HEK293 (cell line): Measurements from ENCODE around the gene GOLIM4.

Source experiments
- SALL2 ChIP-seq: fragments of 450-650 bp; formaldehyde crosslinking; IDR thresholded peaks from 2 replicates; pipeline ENCODE4 v1.5.0; 2017; ENCODE audit warnings: missing biosample characterization, mild to moderate bottlenecking, missing genetic modification characterization, borderline replicate concordance
- SETDB1 ChIP-seq: IDR thresholded peaks from one replicate; pipeline ENCODE4 v1.6.1; 2017; ENCODE audit warnings: mild to moderate bottlenecking, low read length, moderate library complexity, mixed read lengths; ENCODE audit not compliant: insufficient read length
- SP3 ChIP-seq: fragments of 450-650 bp; formaldehyde crosslinking; IDR thresholded peaks from 2 replicates; pipeline ENCODE4 v1.5.1; 2016; ENCODE audit warnings: missing biosample characterization, missing genetic modification characterization
- ZNF155 ChIP-seq: fragments of 450-650 bp; formaldehyde crosslinking; IDR thresholded peaks from 2 replicates; pipeline ENCODE4 v1.5.1; 2016; ENCODE audit warnings: missing biosample characterization, missing genetic modification characterization
- ZNF24 ChIP-seq: fragments of 450-650 bp; formaldehyde crosslinking; IDR thresholded peaks from 2 replicates; pipeline ENCODE4 v1.5.1; 2016; ENCODE audit warnings: missing biosample characterization, missing genetic modification characterization
- ZNF544 ChIP-seq: fragments of 450-650 bp; formaldehyde crosslinking; IDR thresholded peaks from 2 replicates; pipeline ENCODE4 v1.5.0; 2017; ENCODE audit warnings: missing biosample characterization, missing genetic modification characterization
- ZNF571 ChIP-seq: fragments of 450-650 bp; formaldehyde crosslinking; IDR thresholded peaks from 2 replicates; pipeline ENCODE4 v1.5.0; 2017; ENCODE audit warnings: missing biosample characterization, missing genetic modification characterization
- ZNF624 ChIP-seq: fragments of 450-650 bp; formaldehyde crosslinking; IDR thresholded peaks from 2 replicates; pipeline ENCODE4 v1.5.1; 2017; ENCODE audit warnings: missing biosample characterization, missing genetic modification characterization
- ZNF654 ChIP-seq: fragments of 450-650 bp; formaldehyde crosslinking; IDR thresholded peaks from 2 replicates; pipeline ENCODE4 v1.5.1; 2016; ENCODE audit warnings: low read depth, missing biosample characterization, missing genetic modification characterization
- ZNF768 ChIP-seq: fragments of 450-650 bp; formaldehyde crosslinking; IDR thresholded peaks from 2 replicates; pipeline ENCODE4 v1.5.1; 2018; ENCODE audit warnings: missing biosample characterization, mild to moderate bottlenecking, missing genetic modification characterization
- TF ChIP-seq, protein P1 (sequence below): fragments of 450-650 bp; formaldehyde crosslinking; IDR thresholded peaks from 2 replicates; pipeline ENCODE4 v1.5.1; 2016; ENCODE audit warnings: missing biosample characterization, missing genetic modification characterization
- TF ChIP-seq, protein P2 (sequence below): fragments of 450-650 bp; formaldehyde crosslinking; IDR thresholded peaks from 2 replicates; pipeline ENCODE4 v1.5.1; 2016; ENCODE audit warnings: missing biosample characterization, missing genetic modification characterization
- TF ChIP-seq, protein P3 (sequence below): fragments of 450-650 bp; formaldehyde crosslinking; IDR thresholded peaks from 2 replicates; pipeline ENCODE4 v1.5.1; 2016; ENCODE audit warnings: missing biosample characterization, missing genetic modification characterization
- TF ChIP-seq, protein P4 (sequence below): fragments of 450-650 bp; formaldehyde crosslinking; IDR thresholded peaks from 2 replicates; pipeline ENCODE4 v1.5.1; 2016; ENCODE audit warnings: missing biosample characterization, missing genetic modification characterization
- TF ChIP-seq, protein P5 (sequence below): fragments of 450-650 bp; formaldehyde crosslinking; IDR thresholded peaks from 2 replicates; pipeline ENCODE4 v1.5.1; 2016; ENCODE audit warnings: missing biosample characterization, missing genetic modification characterization
- TF ChIP-seq, protein P6 (sequence below): fragments of 450-650 bp; formaldehyde crosslinking; IDR thresholded peaks from 2 replicates; pipeline ENCODE4 v1.5.1; 2017; ENCODE audit warnings: missing biosample characterization, missing genetic modification characterization
- TF ChIP-seq, protein P7 (sequence below): fragments of 450-650 bp; formaldehyde crosslinking; IDR thresholded peaks from 2 replicates; pipeline ENCODE4 v1.5.1; 2016; ENCODE audit warnings: missing biosample characterization, missing genetic modification characterization
- TF ChIP-seq, protein P8 (sequence below): fragments of 450-650 bp; formaldehyde crosslinking; IDR thresholded peaks from 2 replicates; pipeline ENCODE4 v1.5.1; 2016; ENCODE audit warnings: missing biosample characterization, missing genetic modification characterization, borderline replicate concordance
- TF ChIP-seq, protein P9 (sequence below): fragments of 450-650 bp; formaldehyde crosslinking; IDR thresholded peaks from 2 replicates; pipeline ENCODE4 v1.5.1; 2016; ENCODE audit warnings: missing biosample characterization, missing genetic modification characterization

Gene GOLIM4

DNA sequence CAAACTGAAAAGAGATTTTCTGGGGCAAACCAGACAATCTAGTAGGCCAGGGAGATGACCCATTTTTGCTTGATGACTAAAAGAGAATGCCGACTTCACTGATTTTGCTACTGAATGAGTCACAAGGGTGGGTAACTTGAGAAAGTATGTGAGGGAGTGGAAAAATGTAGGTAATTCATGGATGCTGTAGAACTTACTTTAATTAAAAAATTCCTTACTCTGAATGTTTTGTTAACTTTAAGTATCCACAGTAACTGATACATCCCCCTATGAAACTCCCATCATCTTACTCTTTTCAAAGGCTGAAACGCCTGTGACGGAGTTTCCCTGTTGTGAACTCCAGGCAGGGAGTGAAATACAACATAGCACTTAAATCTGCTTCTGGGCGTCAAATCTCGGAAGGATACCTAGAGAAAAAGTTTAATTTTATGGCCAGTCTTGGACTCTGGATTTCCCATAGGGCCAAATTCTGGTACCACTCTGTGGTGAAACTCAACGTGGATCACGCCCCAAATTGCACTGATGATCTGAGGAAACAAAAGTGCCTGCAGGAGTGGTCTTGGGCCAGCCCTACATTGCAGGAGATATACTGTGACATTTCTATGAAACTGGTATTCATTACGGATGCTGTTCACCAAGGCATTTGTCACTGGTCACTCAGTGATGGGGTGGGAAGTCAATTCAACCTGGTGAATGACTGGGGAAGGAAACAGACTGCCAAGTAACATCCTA, 24.0 kb downstream of the GOLIM4 start (continued):
- TF ChIP-seq, protein P1, sequence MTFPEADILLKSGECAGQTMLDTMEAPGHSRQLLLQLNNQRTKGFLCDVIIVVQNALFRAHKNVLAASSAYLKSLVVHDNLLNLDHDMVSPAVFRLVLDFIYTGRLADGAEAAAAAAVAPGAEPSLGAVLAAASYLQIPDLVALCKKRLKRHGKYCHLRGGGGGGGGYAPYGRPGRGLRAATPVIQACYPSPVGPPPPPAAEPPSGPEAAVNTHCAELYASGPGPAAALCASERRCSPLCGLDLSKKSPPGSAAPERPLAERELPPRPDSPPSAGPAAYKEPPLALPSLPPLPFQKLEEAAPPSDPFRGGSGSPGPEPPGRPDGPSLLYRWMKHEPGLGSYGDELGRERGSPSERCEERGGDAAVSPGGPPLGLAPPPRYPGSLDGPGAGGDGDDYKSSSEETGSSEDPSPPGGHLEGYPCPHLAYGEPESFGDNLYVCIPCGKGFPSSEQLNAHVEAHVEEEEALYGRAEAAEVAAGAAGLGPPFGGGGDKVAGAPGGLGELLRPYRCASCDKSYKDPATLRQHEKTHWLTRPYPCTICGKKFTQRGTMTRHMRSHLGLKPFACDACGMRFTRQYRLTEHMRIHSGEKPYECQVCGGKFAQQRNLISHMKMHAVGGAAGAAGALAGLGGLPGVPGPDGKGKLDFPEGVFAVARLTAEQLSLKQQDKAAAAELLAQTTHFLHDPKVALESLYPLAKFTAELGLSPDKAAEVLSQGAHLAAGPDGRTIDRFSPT (tag by site-specific recombination) = peak; percentile 80
- TF ChIP-seq ZNF571 (tag by site-specific recombination) (no peak), ZNF768 (tag by site-specific recombination) (no peak), ZNF654 (tag by site-specific recombination) (no peak), SALL2 (no peak), SP3 (tag by site-specific recombination) (no peak), ZNF624 (no peak), ZNF544 (tag by site-specific recombination) (no peak), SETDB1 (no peak), ZNF155 (tag by site-specific recombination) (no peak), ZNF24 (no peak)
- TF ChIP-seq, protein P2, sequence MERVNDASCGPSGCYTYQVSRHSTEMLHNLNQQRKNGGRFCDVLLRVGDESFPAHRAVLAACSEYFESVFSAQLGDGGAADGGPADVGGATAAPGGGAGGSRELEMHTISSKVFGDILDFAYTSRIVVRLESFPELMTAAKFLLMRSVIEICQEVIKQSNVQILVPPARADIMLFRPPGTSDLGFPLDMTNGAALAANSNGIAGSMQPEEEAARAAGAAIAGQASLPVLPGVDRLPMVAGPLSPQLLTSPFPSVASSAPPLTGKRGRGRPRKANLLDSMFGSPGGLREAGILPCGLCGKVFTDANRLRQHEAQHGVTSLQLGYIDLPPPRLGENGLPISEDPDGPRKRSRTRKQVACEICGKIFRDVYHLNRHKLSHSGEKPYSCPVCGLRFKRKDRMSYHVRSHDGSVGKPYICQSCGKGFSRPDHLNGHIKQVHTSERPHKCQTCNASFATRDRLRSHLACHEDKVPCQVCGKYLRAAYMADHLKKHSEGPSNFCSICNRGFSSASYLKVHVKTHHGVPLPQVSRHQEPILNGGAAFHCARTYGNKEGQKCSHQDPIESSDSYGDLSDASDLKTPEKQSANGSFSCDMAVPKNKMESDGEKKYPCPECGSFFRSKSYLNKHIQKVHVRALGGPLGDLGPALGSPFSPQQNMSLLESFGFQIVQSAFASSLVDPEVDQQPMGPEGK (tag by site-specific recombination) = no peak
- TF ChIP-seq, protein P3, sequence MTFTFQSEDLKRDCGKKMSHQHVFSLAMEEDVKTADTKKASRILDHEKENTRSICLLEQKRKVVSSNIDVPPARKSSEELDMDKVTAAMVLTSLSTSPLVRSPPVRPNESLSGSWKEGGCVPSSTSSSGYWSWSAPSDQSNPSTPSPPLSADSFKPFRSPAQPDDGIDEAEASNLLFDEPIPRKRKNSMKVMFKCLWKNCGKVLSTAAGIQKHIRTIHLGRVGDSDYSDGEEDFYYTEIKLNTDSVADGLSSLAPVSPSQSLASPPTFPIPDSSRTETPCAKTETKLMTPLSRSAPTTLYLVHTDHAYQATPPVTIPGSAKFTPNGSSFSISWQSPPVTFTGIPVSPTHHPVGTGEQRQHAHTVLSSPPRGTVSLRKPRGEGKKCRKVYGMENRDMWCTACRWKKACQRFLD (tag by site-specific recombination) = no peak
- TF ChIP-seq, protein P4, sequence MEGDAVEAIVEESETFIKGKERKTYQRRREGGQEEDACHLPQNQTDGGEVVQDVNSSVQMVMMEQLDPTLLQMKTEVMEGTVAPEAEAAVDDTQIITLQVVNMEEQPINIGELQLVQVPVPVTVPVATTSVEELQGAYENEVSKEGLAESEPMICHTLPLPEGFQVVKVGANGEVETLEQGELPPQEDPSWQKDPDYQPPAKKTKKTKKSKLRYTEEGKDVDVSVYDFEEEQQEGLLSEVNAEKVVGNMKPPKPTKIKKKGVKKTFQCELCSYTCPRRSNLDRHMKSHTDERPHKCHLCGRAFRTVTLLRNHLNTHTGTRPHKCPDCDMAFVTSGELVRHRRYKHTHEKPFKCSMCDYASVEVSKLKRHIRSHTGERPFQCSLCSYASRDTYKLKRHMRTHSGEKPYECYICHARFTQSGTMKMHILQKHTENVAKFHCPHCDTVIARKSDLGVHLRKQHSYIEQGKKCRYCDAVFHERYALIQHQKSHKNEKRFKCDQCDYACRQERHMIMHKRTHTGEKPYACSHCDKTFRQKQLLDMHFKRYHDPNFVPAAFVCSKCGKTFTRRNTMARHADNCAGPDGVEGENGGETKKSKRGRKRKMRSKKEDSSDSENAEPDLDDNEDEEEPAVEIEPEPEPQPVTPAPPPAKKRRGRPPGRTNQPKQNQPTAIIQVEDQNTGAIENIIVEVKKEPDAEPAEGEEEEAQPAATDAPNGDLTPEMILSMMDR (tag by site-specific recombination) = no peak
- TF ChIP-seq, protein P5, sequence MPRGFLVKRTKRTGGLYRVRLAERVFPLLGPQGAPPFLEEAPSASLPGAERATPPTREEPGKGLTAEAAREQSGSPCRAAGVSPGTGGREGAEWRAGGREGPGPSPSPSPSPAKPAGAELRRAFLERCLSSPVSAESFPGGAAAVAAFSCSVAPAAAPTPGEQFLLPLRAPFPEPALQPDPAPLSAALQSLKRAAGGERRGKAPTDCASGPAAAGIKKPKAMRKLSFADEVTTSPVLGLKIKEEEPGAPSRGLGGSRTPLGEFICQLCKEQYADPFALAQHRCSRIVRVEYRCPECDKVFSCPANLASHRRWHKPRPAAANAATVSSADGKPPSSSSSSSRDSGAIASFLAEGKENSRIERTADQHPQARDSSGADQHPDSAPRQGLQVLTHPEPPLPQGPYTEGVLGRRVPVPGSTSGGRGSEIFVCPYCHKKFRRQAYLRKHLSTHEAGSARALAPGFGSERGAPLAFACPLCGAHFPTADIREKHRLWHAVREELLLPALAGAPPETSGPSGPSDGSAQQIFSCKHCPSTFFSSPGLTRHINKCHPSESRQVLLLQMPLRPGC (tag by site-specific recombination) = peak; percentile 58; the same call in 1 of the 2 replicates
- TF ChIP-seq, protein P6, sequence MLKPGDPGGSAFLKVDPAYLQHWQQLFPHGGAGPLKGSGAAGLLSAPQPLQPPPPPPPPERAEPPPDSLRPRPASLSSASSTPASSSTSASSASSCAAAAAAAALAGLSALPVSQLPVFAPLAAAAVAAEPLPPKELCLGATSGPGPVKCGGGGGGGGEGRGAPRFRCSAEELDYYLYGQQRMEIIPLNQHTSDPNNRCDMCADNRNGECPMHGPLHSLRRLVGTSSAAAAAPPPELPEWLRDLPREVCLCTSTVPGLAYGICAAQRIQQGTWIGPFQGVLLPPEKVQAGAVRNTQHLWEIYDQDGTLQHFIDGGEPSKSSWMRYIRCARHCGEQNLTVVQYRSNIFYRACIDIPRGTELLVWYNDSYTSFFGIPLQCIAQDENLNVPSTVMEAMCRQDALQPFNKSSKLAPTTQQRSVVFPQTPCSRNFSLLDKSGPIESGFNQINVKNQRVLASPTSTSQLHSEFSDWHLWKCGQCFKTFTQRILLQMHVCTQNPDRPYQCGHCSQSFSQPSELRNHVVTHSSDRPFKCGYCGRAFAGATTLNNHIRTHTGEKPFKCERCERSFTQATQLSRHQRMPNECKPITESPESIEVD = peak; percentile 87
- TF ChIP-seq, protein P7, sequence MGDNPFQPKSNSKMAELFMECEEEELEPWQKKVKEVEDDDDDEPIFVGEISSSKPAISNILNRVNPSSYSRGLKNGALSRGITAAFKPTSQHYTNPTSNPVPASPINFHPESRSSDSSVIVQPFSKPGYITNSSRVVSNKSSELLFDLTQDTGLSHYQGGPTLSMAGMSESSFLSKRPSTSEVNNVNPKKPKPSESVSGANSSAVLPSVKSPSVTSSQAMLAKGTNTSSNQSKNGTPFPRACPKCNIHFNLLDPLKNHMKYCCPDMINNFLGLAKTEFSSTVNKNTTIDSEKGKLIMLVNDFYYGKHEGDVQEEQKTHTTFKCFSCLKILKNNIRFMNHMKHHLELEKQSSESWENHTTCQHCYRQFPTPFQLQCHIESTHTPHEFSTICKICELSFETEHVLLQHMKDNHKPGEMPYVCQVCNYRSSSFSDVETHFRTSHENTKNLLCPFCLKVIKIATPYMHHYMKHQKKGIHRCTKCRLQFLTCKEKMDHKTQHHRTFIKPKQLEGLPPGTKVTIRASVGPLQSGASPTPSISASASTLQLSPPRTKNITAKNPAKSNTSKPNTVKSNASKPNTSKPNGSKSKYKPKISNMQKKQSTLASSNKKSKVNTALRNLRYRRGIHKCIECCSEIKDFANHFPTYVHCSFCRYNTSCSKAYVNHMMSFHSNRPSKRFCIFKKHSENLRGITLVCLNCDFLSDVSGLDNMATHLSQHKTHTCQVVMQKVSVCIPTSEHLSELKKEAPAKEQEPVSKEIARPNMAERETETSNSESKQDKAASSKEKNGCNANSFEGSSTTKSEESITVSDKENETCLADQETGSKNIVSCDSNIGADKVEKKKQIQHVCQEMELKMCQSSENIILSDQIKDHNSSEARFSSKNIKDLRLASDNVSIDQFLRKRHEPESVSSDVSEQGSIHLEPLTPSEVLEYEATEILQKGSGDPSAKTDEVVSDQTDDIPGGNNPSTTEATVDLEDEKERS (tag by site-specific recombination) = no peak
- TF ChIP-seq, protein P8, sequence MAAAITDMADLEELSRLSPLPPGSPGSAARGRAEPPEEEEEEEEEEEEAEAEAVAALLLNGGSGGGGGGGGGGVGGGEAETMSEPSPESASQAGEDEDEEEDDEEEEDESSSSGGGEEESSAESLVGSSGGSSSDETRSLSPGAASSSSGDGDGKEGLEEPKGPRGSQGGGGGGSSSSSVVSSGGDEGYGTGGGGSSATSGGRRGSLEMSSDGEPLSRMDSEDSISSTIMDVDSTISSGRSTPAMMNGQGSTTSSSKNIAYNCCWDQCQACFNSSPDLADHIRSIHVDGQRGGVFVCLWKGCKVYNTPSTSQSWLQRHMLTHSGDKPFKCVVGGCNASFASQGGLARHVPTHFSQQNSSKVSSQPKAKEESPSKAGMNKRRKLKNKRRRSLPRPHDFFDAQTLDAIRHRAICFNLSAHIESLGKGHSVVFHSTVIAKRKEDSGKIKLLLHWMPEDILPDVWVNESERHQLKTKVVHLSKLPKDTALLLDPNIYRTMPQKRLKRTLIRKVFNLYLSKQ (tag by site-specific recombination) = no peak
- TF ChIP-seq, protein P9, sequence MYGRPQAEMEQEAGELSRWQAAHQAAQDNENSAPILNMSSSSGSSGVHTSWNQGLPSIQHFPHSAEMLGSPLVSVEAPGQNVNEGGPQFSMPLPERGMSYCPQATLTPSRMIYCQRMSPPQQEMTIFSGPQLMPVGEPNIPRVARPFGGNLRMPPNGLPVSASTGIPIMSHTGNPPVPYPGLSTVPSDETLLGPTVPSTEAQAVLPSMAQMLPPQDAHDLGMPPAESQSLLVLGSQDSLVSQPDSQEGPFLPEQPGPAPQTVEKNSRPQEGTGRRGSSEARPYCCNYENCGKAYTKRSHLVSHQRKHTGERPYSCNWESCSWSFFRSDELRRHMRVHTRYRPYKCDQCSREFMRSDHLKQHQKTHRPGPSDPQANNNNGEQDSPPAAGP (tag by site-specific recombination) = peak; percentile 67; the same call in 1 of the 2 replicates
